PC-3 (cell line): ENCODE results near the gene SOX30. TPM values are rescaled to one million over a fixed set of nuclear protein-coding genes. Genes with fewer than 3 reads are reported as not detected.
"Not testable (repeated sequence)": the region's sequence is repeated elsewhere in the genome, so short reads cannot be mapped to it uniquely, and the experiment has no call there.

Experiments used
- ATAC-seq: fragments of 200-7000 bp; cut with Tn5 transposase; 2 replicates; pipeline ENCODE4 v1.9.1; 2020; ENCODE audit warnings: mild to moderate bottlenecking, moderate library complexity
- BruUV-seq: library from RNA; stranded (reverse); fragments of 400-500 nt; replicated peaks from 2 replicates; lab custom pipeline; 2021; lab: Mats Ljungman, UMichigan
- CTCF ChIA-PET: fragments of 300-600 bp; sonication (Branson Sonifier 250); formaldehyde crosslinking; loops from one replicate; lab custom pipeline; 2022; ENCODE audit warnings: antibody characterized with exemption; lab: Charles Lee
- POLR2A ChIA-PET: fragments of 300-600 bp; sonication (Branson Sonifier 250); formaldehyde crosslinking; loops from one replicate; lab custom pipeline; 2022; ENCODE audit warnings: antibody characterized with exemption; ENCODE audit not compliant: unreplicated experiment; lab: Charles Lee
- DNase-seq: peaks from one replicate; pipeline ENCODE4 v3.0.0-alpha.2; 2015
- H2AFZ ChIP-seq: fragments of 300-600 bp; sonication (generic); 2 replicates; pipeline ENCODE4 v1.6.0; 2016; ENCODE audit warnings: antibody characterized with exemption, low read length
- H3F3A ChIP-seq: fragments of 300-600 bp; sonication (generic); one replicate; pipeline ENCODE4 v1.6.0; 2017; ENCODE audit warnings: antibody characterized with exemption, low read length, control low read depth, mild to moderate bottlenecking; ENCODE audit not compliant: unreplicated experiment
- H3K27ac ChIP-seq: fragments of 300-600 bp; sonication (generic); 2 replicates; pipeline ENCODE4 v1.5.1; 2016; ENCODE audit warnings: mild to moderate bottlenecking, low read length
- H3K27me3 ChIP-seq: fragments of 300-600 bp; sonication (generic); 2 replicates; pipeline ENCODE4 v1.6.1; 2016; ENCODE audit warnings: low read length, mixed read lengths
- H3K36me3 ChIP-seq: fragments of 300-600 bp; sonication (generic); 2 replicates; pipeline ENCODE4 v1.6.1; 2016; ENCODE audit warnings: low read depth, mixed run types, low read length, mixed read lengths
- H3K4me1 ChIP-seq: fragments of 300-600 bp; sonication (generic); 2 replicates; pipeline ENCODE4 v1.5.1; 2016; ENCODE audit warnings: low read length; ENCODE audit not compliant: insufficient read depth
- H3K4me2 ChIP-seq: fragments of 300-600 bp; sonication (generic); 2 replicates; pipeline ENCODE4 v1.6.0; 2016; ENCODE audit warnings: low read length
- H3K4me3 ChIP-seq: fragments of 300-600 bp; sonication (generic); 2 replicates; pipeline ENCODE4 v1.5.1; 2016; ENCODE audit warnings: mild to moderate bottlenecking, low read length, mixed read lengths
- H3K79me2 ChIP-seq: fragments of 300-600 bp; sonication (generic); 2 replicates; pipeline ENCODE4 v1.6.1; 2017; ENCODE audit warnings: low read length, mixed read lengths
- H3K9ac ChIP-seq: fragments of 300-600 bp; sonication (generic); 2 replicates; pipeline ENCODE4 v1.6.0; 2016; ENCODE audit warnings: mild to moderate bottlenecking, low read length
- H3K9me2 ChIP-seq: fragments of 300-600 bp; sonication (generic); replicated peaks from 2 replicates; pipeline ENCODE4 v1.6.1; 2016; ENCODE audit warnings: mixed run types, low read length, mixed read lengths
- H3K9me3 ChIP-seq: fragments of 300-600 bp; sonication (generic); 2 replicates; pipeline ENCODE4 v1.6.1; 2016; ENCODE audit warnings: low read length, mixed read lengths
- H4K20me1 ChIP-seq: fragments of 300-600 bp; sonication (generic); 2 replicates; pipeline ENCODE4 v1.6.1; 2016; ENCODE audit warnings: low read length, mixed read lengths
- CTCF ChIP-seq: fragments of 300-600 bp; sonication (generic); conservative IDR thresholded peaks from 2 replicates; pipeline ENCODE4 v1.5.1; 2017; ENCODE audit warnings: antibody characterized with exemption, low read depth, mild to moderate bottlenecking, low read length
- EZH2 ChIP-seq: fragments of 300-600 bp; sonication (generic); IDR thresholded peaks from one replicate; pipeline ENCODE4 v1.6.1; 2017; ENCODE audit warnings: antibody characterized with exemption, mild to moderate bottlenecking, low read length; ENCODE audit not compliant: unreplicated experiment
- EZH2phosphoT487 ChIP-seq: fragments of 300-600 bp; sonication (generic); IDR thresholded peaks from 2 replicates; pipeline ENCODE4 v1.6.1; 2018; ENCODE audit warnings: mild to moderate bottlenecking, antibody characterized with exemption, low read length, borderline replicate concordance
- intact Hi-C: fragments of 100-400 bp; cut with micrococcal nuclease; formaldehyde crosslinking; loops from 2 replicates; pipeline ENCODE4 v1.9.0; 2023
- total RNA-seq: library from RNA; depleted of rRNA; stranded (reverse); fragments of >200 nt; gene quantifications from 2 replicates; pipeline ENCODE4 v1.2.3, GENCODE V29; 2014

SOX30 gene
- total RNA-seq, 1 experiment from 2014 or later, result 0.51 TPM

DNA sequence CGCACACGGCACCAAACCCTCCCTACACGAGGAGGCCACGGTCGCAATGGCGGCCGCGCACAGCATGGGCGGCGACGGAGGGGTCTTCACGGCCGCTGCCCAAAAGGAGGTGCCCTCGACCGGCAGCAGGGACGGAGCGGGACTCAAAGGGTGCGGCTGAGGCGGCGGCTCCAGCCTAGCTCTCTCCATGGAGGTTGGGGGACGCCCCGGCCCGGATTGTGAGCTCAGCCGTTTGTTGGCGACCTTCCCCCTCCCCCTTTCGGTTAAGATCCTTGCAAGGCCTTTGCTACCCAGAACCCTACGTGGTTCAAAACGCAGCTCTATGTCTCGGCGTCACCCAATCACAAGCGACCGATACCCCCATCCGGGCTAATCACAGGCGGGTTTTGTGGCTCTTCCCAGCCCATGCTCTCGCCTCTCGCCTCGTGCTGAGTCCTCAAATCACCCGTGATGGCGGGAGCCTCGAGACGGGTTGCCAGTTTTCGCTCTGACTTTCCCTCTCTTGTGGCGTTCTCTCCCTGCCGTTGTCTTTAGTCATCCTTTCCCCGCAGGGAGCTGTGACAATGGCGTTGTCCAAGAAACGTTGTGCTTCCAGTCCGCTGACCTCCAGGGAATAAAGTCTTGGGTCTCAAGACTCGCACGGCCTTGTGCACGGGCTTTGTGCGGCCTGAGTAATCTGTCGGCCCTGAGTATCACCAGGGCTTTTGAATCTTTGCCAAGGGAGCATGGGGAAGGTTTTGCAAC is 38.6 kb upstream of the SOX30 start:
- intact Hi-C loops, result no loop called here
- no peak overlapping the region for H3K9ac ChIP-seq
- CTCF ChIA-PET, result interaction anchor here (0.6 kb wide), 1 partner anchor 9 kb away, joined by 5 read pairs; no protein-coding TSS in a partner anchor

DNA sequence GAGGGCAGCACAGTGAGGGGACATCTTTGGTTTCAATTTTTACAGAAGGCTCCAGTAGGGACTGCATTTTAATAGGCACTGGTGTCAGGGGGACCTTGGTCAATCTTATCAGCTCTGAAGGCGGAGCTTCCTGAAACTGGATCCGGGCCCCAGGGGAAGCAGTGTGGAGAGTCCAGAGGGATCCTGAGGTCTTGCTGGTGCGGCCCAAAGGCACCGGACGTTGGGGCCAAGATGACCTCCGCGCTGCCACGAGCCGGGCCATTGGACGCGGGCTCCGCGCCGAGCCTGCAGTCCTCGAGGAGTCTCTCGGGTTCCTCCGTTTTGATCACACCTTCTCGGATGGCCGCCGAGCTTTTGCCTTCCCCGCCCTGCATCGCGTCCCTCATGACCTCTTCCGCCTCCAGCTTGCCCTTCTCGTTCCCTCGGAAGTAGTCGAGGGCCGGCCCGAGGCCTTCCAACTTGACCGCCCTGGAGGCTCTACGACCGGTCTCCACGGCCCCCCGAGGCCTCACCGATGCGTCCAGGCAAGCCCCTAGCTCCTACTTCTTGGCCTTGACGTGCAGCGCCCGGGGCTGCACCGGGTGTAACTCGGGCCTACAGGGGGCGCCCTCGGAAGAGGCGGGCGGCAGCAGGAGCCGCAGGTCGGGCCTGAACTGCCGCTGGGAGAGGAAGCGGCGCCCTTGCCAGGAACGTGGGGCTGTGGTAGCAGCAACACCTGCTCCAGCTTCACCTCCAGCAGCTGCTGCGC is 37.9 kb upstream of the SOX30 start:
- Histone ChIP-seq H2AFZ (no peak overlapping the region), H3K4me3 (no peak overlapping the region), H3K4me2 (no peak overlapping the region), H3K9ac (no peak overlapping the region), H3K9me3 (no peaks in the 10 kb centered on the region), H3K27ac (no peak overlapping the region), H3F3A (no peaks in the 10 kb centered on the region), H3K4me1 (no peaks in the 10 kb centered on the region), H3K9me2 (no peaks in the 10 kb centered on the region), H3K79me2 (no peaks in the 10 kb centered on the region), H3K36me3 (no peaks in the 10 kb centered on the region), H4K20me1 (no peaks in the 10 kb centered on the region), H3K27me3 (no peaks in the 10 kb centered on the region)
- POLR2A ChIA-PET, result no interaction called here
- TF ChIP-seq CTCF (0 out of 2 replicates have a peak, but pooled peaks have one; percentile 18), EZH2phosphoT487 (no peak)
- CTCF ChIA-PET, result no interaction called here
- no peak for ATAC-seq
- no TSS peak for BruUV-seq
- no peak for DNase-seq
- intact Hi-C loops, result no loop called here

More for the DNA sequence above, 38.6 kb upstream of the SOX30 start:
- Histone ChIP-seq H3K9me3 (no peaks in the 10 kb centered on the region), H3K4me3 (no peak overlapping the region), H4K20me1 (no peaks in the 10 kb centered on the region), H3K36me3 (no peaks in the 10 kb centered on the region), H3K27ac (no peak overlapping the region), H3F3A (no peaks in the 10 kb centered on the region), H3K27me3 (no peaks in the 10 kb centered on the region), H3K4me2 (no peak overlapping the region), H2AFZ (no peak overlapping the region), H3K4me1 (no peaks in the 10 kb centered on the region), H3K9me2 (no peaks in the 10 kb centered on the region), H3K79me2 (no peaks in the 10 kb centered on the region)
- no TSS peak for BruUV-seq
- no peak for ATAC-seq
- POLR2A ChIA-PET, result no interaction called here
- DNase-seq, result no peak
- TF ChIP-seq EZH2phosphoT487, result no peak

- POLR2A ChIA-PET, result interaction anchor here (0.7 kb wide), 1 partner anchor 696 kb away, joined by 5 read pairs; no protein-coding TSS in a partner anchor
- no peaks in the 10 kb centered on the region for H4K20me1 ChIP-seq
These were observed 34.9 kb upstream of the SOX30 start for GRCh38 chr5:157687198-157687554.

DNA sequence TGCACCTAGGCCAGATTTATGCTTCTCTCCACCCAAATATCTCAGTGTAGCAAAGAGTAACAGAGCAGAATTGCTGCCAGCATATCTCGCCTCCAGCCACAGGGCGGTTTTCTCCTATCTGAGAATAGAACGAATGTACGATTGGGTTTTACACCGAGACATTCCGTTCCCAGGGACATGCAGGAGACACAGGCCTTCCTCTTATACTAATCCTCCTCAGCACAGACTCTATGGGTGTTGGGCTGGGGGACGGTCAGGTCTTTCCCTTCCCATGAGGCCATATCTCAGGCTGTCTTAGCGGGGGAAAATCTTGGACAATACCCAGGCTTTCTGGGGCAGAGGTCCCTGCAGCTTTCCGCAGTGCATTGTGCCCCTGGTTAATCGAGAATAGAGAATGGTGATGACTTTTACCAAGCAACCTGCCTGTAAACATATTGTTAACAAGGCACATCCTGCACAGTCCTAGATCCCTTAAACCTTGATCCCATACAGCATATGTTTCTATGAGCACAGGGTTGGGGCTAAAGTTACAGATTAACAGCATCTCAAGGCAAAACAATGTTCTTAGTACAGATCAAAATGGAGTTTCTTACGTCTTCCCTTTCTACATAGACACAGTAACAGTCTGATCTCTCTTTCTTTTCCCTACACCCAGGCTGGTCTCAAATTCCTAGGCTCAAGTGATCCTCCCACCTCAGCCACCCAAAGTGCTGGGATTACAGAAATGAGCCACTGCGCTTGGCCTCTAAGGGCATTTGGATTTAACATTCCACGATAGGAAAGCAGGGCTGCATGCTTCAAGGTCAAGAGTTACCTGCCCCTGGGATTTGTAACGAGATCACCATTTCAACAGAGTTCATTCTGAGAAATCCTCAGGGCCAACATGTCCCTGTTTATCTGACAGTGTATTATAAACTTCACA is 34.3 kb upstream of the SOX30 start:
- H3K27ac ChIP-seq, POLR2A ChIA-PET, H2AFZ ChIP-seq, H3K4me3 ChIP-seq, H3K9ac ChIP-seq, BruUV-seq, H3F3A ChIP-seq, H3K9me2 ChIP-seq, H3K36me3 ChIP-seq, H3K4me1 ChIP-seq, CTCF ChIA-PET, ATAC-seq, H3K27me3 ChIP-seq, H3K9me3 ChIP-seq, H4K20me1 ChIP-seq, DNase-seq, H3K4me2 ChIP-seq, H3K79me2 ChIP-seq, intact Hi-C loops: not testable (repeated sequence)

More at GRCh38 chr5:157687198-157687554, 34.9 kb upstream of the SOX30 start:
- Histone ChIP-seq H3K9me3 (no peaks in the 10 kb centered on the region), H3K4me1 (no peaks in the 10 kb centered on the region), H3K27me3 (no peaks in the 10 kb centered on the region), H2AFZ (no peak overlapping the region), H3K79me2 (no peaks in the 10 kb centered on the region), H3F3A (no peaks in the 10 kb centered on the region), H3K9me2 (no peaks in the 10 kb centered on the region), H3K27ac (no peak overlapping the region), H3K9ac (no peak overlapping the region), H3K4me2 (no peak overlapping the region), H3K4me3 (no peak overlapping the region), H3K36me3 (no peaks in the 10 kb centered on the region)
- BruUV-seq, result no TSS peak
- no peak for DNase-seq
- intact Hi-C loops, result no loop called here
- CTCF ChIA-PET, result no interaction called here
- ATAC-seq, result no peak
- no peak for TF ChIP-seq EZH2phosphoT487
- no peak for TF ChIP-seq EZH2
- TF ChIP-seq CTCF, result no peak
